AG04450 (cell line): ENCODE results near the gene SOX15. TPM values are rescaled to one million over a fixed set of nuclear protein-coding genes. Genes with fewer than 3 reads are reported as not detected.
A peak's percentile ranks its signal among the peaks of the same experiment; 100 is the strongest.
"Not testable (repeated sequence)": the region's sequence is repeated elsewhere in the genome, so short reads cannot be mapped to it uniquely, and the experiment has no call there.

Source experiments
- CTCF ChIA-PET: fragments of 300-600, 350-600 bp; formaldehyde crosslinking; extraction: SDS; loops from one replicate; lab custom pipeline; 2022; ENCODE audit warnings: antibody characterized with exemption, inconsistent platforms; lab: Charles Lee
- POLR2A ChIA-PET: fragments of 350-600 bp; formaldehyde crosslinking; extraction: SDS; loops from one replicate; lab custom pipeline; 2021; ENCODE audit warnings: antibody characterized with exemption, inconsistent platforms; lab: Yijun Ruan, JAX
- DNase-seq: peaks from one replicate; pipeline ENCODE4 v3.0.0-alpha.2; 2011; ENCODE audit warnings: low read depth, low spot score
- H3K27ac ChIP-seq: one replicate; pipeline ENCODE4 v1.5.1; 2012; ENCODE audit warnings: low read depth, low read length, control low read depth
- H3K27me3 ChIP-seq: one replicate; pipeline ENCODE4 v1.6.0; 2012; ENCODE audit warnings: low read length; ENCODE audit not compliant: control insufficient read depth, insufficient read depth
- H3K4me3 ChIP-seq: 2 replicates; pipeline ENCODE4 v1.5.1; 2011; ENCODE audit warnings: mild to moderate bottlenecking, low read depth, low read length, control low read depth
- H3K9me3 ChIP-seq: 2 replicates; pipeline ENCODE4 v1.5.1; 2012; ENCODE audit warnings: low read length; ENCODE audit not compliant: control insufficient read depth, insufficient read depth
- polyA plus RNA-seq: library from polyadenylated mRNA; depleted of rRNA; stranded (reverse); fragments of >200 nt; gene quantifications from 2 replicates; pipeline ENCODE4 v1.2.3, GENCODE V29; 2011
- TF ChIP-seq, protein P1 (sequence below): IDR thresholded peaks from 2 replicates; pipeline ENCODE4 v1.5.1; 2011; ENCODE audit warnings: low read depth, low read length, control low read depth, inconsistent platforms

Gene SOX15
- polyA plus RNA-seq, 1 experiment: 0.29 TPM

DNA sequence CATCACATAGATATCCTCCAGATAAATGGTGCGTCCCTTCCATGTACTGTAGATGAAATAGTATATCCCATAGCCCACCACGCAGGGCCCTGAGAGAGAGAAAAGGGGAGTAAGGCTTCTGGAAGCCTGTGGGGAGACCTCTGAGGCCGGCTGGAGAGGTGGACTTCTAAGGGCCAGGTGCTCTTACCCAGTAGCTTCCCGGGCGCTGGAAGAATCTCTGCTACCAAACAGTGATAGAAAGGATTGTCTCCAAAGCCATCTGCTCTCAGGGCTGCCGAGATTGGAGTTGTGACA lies 37.0 kb upstream of the SOX15 start:
- no peaks in the 10 kb centered on the region for H3K9me3 ChIP-seq
- no peaks in the 10 kb centered on the region for H3K27me3 ChIP-seq
- TF ChIP-seq, protein P1, sequence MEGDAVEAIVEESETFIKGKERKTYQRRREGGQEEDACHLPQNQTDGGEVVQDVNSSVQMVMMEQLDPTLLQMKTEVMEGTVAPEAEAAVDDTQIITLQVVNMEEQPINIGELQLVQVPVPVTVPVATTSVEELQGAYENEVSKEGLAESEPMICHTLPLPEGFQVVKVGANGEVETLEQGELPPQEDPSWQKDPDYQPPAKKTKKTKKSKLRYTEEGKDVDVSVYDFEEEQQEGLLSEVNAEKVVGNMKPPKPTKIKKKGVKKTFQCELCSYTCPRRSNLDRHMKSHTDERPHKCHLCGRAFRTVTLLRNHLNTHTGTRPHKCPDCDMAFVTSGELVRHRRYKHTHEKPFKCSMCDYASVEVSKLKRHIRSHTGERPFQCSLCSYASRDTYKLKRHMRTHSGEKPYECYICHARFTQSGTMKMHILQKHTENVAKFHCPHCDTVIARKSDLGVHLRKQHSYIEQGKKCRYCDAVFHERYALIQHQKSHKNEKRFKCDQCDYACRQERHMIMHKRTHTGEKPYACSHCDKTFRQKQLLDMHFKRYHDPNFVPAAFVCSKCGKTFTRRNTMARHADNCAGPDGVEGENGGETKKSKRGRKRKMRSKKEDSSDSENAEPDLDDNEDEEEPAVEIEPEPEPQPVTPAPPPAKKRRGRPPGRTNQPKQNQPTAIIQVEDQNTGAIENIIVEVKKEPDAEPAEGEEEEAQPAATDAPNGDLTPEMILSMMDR: no peak
- H3K27ac ChIP-seq: peak overlapping the region; percentile 31
- ChIA-PET CTCF (interaction anchor here (1.2 to 2.5 kb wide), 5 partner anchors 12 to 64 kb away, joined by 3 to 17 read pairs (median 4); partner anchors contain the start of genes FXR2, TP53 and WRAP53), POLR2A (interaction anchor here (0.9 to 2.1 kb wide), 5 partner anchors 10 to 60 kb away, joined by 3 to 40 read pairs (median 5); partner anchors contain the start of genes FXR2, TP53 and WRAP53)
- no peak for DNase-seq
- peak overlapping the region; percentile 86 for H3K4me3 ChIP-seq

DNA sequence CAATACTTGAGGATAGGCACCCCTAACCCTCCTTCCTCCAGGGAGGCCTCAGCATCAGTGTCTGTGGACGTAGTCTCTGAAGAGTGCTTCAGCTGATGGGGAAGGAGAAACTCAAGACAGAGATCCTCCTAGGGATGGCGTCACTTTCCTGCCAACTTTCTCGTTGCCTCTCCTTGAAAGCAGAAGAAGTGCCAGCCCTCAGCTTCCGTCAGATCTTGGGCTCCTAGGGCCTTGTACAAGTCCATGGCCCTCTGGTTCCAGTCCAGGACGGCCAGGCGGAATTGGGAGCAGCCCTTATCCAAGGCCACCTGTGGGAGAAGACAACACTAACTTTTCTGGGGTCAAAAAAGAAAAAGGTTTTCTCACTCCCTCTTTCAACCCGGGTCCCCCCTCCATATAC lies 36.4 kb upstream of the SOX15 start:
- Histone ChIP-seq H3K9me3 (no peaks in the 10 kb centered on the region), H3K27ac (no peak overlapping the region), H3K27me3 (no peaks in the 10 kb centered on the region), H3K4me3 (peak overlapping the region; percentile 86)
- no peak for DNase-seq
- ChIA-PET POLR2A (interaction anchor here (2.1 kb wide), 1 partner anchor 61 kb away, joined by 40 read pairs; the partner anchor contains the start of genes TP53 and WRAP53), CTCF (interaction anchor here (1.2 to 1.8 kb wide), 3 partner anchors 37 to 62 kb away, joined by 3 to 17 read pairs (median 4); partner anchors contain the start of genes TP53 and WRAP53)
- TF ChIP-seq, protein P1: no peak

DNA sequence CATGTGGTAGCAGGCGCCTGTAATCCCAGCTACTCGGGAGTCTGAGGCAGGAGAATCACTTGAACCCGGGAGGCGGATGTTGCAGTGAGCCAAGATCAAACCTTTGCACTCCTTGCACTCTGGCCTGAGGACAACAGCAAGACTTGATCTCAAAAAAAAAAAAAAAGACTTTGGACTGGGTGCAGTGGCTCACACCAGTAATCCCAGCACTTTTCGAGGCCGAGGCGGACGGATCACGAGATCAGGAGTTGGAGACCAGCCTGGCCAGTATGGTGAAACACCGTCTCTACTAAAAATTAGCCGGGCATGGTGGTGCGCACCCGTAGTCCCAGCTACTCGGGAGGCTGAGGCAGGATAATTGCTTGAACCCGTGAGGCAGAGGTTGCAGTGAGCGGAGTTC lies 35.9 kb upstream of the SOX15 start:
- H3K4me3 ChIP-seq, H3K27me3 ChIP-seq, H3K9me3 ChIP-seq, H3K27ac ChIP-seq, DNase-seq, POLR2A ChIA-PET: not testable (repeated sequence)
- CTCF ChIA-PET: interaction anchor here (1.5 kb wide), 1 partner anchor 59 kb away, joined by 3 read pairs; no protein-coding TSS in a partner anchor

DNA sequence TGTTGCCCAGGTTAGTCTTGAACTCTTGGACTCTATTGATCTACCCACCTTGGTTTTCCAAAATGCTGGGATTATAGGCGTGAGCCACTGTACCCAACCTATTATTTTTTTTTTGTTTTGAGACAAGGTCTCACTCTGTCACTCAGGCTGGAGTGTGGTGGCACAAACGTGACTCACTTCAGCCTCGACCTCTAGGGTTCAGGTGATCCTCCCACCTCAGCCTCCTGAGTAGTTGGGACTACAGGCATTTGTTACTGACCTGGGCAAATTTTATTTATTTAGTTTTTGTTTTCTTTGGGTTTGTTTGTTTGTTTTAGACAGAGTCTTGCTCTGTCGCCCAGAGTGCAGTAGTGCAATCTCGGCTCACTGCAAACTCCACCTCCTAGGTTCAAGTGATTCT lies 33.8 kb upstream of the SOX15 start:
- Histone ChIP-seq H3K9me3 (no peaks in the 10 kb centered on the region), H3K27ac (no peak overlapping the region), H3K27me3 (peaks cover 3% of the 10 kb centered on the region), H3K4me3 (no peak overlapping the region)
- no peak for DNase-seq
- CTCF ChIA-PET: no interaction called here
- POLR2A ChIA-PET: no interaction called here
- TF ChIP-seq, protein P1: no peak

DNA sequence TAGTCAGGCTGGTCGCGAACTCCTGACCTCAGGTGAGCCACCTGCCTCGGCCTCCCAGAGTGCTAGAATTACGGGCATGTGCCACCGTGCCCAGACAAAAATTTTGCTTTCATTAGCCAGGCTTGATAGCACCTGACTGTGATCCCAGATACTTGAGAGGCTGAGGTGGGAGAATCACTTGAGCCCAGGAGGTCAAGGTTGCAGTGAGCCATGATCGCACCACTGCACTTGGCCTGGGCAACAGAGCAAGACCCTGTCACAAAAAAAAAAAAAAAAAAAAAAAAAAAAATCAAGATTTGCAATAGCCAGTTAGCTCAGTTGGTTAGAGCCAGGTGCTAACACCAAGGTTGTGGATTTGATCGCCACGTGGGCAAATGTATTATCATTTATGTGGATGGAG lies 30.9 kb upstream of the SOX15 start:
- ChIA-PET POLR2A (no interaction called here), CTCF (interaction anchor here (1.9 to 2.8 kb wide), 2 partner anchors 11 to 67 kb away, joined by 6 to 17 read pairs; no protein-coding TSS in a partner anchor)
- Histone ChIP-seq H3K4me3 (no peak overlapping the region), H3K27ac (no peak overlapping the region), H3K9me3 (no peaks in the 10 kb centered on the region), H3K27me3 (peaks cover 3% of the 10 kb centered on the region)
- DNase-seq: no peak
- TF ChIP-seq, protein P1: no peak
